Measurements from ENCODE around the gene TRIM69. TPM values are rescaled to one million over a fixed set of nuclear protein-coding genes. Genes with fewer than 3 reads are reported as not detected.

TRIM69 gene
- total RNA-seq, 1 experiment from 2014 or later, result 16.7 TPM

- Histone ChIP-seq H3K9me3 (ENCODE audit: control insufficient read depth, insufficient read depth, low read depth, low read length) (no peaks in the 10 kb centered on the region), H3K4me1 (ENCODE audit: control insufficient read depth, insufficient read depth, low read length) (no peaks in the 10 kb centered on the region), H3K27me3 (ENCODE audit: control insufficient read depth, insufficient read depth, low read length) (peaks cover 6% of the 10 kb centered on the region), H3K4me3 (ENCODE audit: low read depth in 2 of 2, low read length in 2 of 2) (no peak overlapping the region), H3K27ac (ENCODE audit: low read length) (no peak overlapping the region), H3K36me3 (ENCODE audit: control insufficient read depth, insufficient read depth, low read length) (no peaks in the 10 kb centered on the region)
- no TSS peak for BruUV-seq (replicated peaks)
- TF ChIP-seq POLR2AphosphoS5 (IDR thresholded peaks at IDR 0.05; ENCODE audit: low read depth, low read length), result no peak
- TF ChIP-seq TCF7L2 (IDR thresholded peaks at IDR 0.05; ENCODE audit: low read depth, low read length), result no peak
- TF ChIP-seq REST (IDR thresholded peaks at IDR 0.05; ENCODE audit: insufficient read depth in 1 of 2, low read depth in 2 of 2, low read length in 1 of 2), result no peak
- TF ChIP-seq SIN3A (IDR thresholded peaks at IDR 0.05; ENCODE audit: borderline replicate concordance, insufficient read depth, low read depth, low read length), result no peak
- no peak for TF ChIP-seq CTCF (IDR thresholded peaks at IDR 0.05)
- DNase-seq (ENCODE audit: low read depth, low spot score) (no peak), ATAC-seq (no peak)
- POLR2A ChIA-PET, result no interaction called here
- in situ Hi-C loops (cut with HindIII; ENCODE audit: low pct_unique_long_range_greater_than_20kb, low sequenced_read_pairs), result no loop called here
- intact Hi-C loops (cut with micrococcal nuclease; ENCODE audit: unreplicated experiment), result no loop called here
- CTCF ChIA-PET, result no interaction called here
These were observed 76.9 kb downstream of the TRIM69 start for GRCh38 chr15:44813231-44813630.

Other genes with a start within 250 kb of the TRIM69 start
- gene EIF3J, start 199.4 kb upstream of the TRIM69 start, total RNA-seq (2021; ENCODE audit: unreplicated experiment), result 128 TPM
- gene SPG11, start 72.9 kb upstream of the TRIM69 start, total RNA-seq (2021; ENCODE audit: unreplicated experiment), result 55.0 TPM
- gene PATL2, start 25.2 kb upstream of the TRIM69 start, total RNA-seq (2021; ENCODE audit: unreplicated experiment), result 0.49 TPM
- gene B2M, start 25.0 kb upstream of the TRIM69 start, total RNA-seq (2021; ENCODE audit: unreplicated experiment), result 914 TPM
- gene TERB2, start 220.2 kb downstream of the TRIM69 start, total RNA-seq (2021; ENCODE audit: unreplicated experiment), result not detected